Transverse colon (tissue), 4 donors: Measurements from ENCODE around the gene SLC17A8.
A peak's percentile ranks its signal among the peaks of the same experiment; 100 is the strongest.

Source experiments
- CTCF ChIP-seq, 5 experiments: fragments of 200-600 bp in 3 of 5; fragments of 450-650 bp in 2 of 5; sonication (generic) in 3 of 5; IDR thresholded peaks; 1 replicate in 2 of 5; 2 replicates in 3 of 5; pipeline ENCODE4 v1.5.1; 2016 to 2017; ENCODE audit warnings: antibody characterized with exemption in 5 of 5, inconsistent platforms in 3 of 5, mild to moderate bottlenecking in 2 of 5, moderate library complexity in 1 of 5
- EP300 ChIP-seq: sonication (generic); formaldehyde crosslinking; IDR thresholded peaks from one replicate; pipeline ENCODE4 v1.6.1; 2017; ENCODE audit warnings: antibody characterized with exemption, low read depth
- POLR2A ChIP-seq: fragments of 450-650 bp; IDR thresholded peaks from one replicate; pipeline ENCODE4 v1.6.1; 2016; ENCODE audit warnings: antibody characterized with exemption, mild to moderate bottlenecking, moderate library complexity
- POLR2AphosphoS5 ChIP-seq, 3 donors: sonication (generic); formaldehyde crosslinking; IDR thresholded peaks; one replicate each; pipeline ENCODE4 v1.6.1; 2016; ENCODE audit warnings: antibody characterized with exemption in 3 of 3

DNA sequence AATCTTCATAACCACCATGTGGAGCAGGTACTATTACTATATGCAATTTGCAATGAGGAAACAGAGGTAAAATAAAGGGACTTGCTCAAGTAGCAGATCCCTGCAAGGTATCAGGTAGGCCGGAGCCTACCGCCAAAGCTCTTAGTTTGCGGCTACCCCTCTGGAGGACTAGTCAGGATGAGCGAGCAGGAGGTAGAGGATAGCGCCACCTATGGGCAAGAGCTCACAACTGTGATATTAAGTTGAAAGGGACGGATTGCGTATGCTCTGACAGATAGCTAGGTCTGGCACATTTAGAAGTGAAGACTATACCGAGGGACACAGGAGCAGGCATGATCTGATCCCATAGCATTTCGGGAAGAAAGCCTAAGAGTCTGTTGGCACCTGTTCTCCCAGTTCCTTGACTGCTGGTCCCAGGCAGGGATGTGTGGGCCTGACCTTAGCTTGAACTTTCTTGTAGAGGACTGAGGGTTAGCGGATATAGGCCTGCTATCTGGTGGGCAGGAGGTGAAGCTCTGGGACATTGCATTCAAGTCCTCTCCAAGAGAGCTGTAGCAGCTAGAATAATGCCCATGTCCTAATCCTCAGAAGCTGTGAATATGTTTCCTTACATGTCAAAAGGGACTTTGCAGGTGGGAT lies 48.0 kb downstream of the SLC17A8 start:
- TF ChIP-seq POLR2AphosphoS5 (IDR thresholded peaks at IDR 0.05) (no peak), CTCF (IDR thresholded peaks at IDR 0.05) (peak in 2 of 5 experiments; percentile 13 to 15), POLR2A (no peak), EP300 (no peak)
